MV-4-11 (cell line): ENCODE results near the gene ADH1B.
"Not testable (repeated sequence)": the region's sequence is repeated elsewhere in the genome, so short reads cannot be mapped to it uniquely, and the experiment has no call there.

ENCODE experiments used
- DNase-seq: peaks from one replicate; lab custom pipeline; 2025; lab: John Stamatoyannopoulos, UW

ADH1B gene

DNA sequence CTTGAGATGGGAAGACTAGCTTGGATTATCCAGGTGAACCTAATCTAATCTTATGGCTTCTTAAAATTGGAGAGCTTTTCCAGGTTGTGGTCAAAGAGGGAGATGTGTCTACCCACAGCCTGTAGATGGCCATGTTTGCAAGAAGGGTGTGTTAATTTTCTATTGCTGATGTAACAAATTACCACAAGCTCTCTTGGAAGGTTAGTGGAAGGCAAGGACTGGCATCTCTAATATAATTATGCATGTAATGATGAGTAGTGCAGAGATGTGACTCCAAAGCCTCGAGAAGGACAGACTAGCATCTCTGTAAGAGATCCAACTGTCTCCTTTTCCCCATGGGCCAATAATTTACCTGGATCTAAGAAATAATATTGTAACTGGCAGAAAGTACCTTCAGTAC is 3.2 kb upstream of the ADH1B start:
- DNase-seq, result no peak

DNA sequence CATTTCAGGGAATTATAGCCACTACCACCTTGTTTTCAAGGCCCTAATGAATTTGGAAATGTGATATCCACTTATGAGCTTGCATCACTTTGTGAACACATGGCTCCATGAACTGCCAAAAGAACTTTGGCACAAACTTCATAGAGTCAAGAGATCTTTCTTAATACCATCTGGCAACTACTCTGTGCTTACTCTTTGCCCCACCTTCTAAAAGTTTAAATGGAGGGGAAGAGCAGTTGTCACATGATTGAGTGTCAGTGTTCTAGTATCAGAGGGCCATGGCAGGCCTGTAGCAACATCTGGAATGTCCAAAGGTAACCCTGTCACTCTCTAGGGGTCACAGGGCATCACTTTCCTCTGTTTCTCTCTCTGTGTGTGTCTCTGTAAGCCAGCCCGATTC is 2.6 kb upstream of the ADH1B start:
- DNase-seq, result no peak

DNA sequence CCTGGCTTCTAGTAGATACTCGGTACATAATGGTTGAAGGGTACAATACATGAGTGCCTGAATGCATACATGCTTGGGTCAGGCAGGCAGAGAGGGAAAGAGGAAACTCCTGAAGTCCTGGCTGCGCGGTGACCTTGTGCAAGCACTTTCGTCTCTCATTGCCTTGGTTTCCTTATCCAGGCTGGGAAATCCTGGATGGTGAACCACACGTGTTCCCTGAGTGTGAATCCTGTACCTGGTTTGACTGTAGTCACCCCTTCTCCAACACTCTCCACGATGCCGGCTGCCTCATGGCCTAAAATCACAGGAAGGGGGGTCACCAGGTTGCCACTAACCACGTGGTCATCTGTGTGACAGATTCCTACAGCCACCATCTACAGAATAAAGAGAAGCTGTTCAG is 3.4 kb downstream of the ADH1B start:
- DNase-seq, result not testable (repeated sequence)

DNA sequence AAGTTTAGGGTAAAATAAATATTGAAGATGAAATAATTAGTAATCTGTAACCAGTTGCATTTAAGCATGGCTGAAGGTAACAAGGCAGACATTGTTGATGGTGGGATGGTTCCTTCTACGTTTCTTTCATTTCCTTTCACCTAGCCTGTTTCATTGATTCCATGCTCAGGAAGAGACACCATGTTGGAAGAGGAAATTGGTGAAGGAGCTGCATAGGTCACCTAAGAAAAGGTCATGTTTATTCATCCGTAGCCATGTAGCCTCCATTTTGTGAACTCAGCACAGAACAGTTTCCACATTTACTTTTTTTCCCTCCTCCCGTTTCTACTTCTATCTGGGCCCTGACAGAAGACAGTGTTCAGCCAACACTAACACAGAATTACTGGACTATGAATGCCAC is 3.8 kb downstream of the ADH1B start:
- no peak for DNase-seq

DNA sequence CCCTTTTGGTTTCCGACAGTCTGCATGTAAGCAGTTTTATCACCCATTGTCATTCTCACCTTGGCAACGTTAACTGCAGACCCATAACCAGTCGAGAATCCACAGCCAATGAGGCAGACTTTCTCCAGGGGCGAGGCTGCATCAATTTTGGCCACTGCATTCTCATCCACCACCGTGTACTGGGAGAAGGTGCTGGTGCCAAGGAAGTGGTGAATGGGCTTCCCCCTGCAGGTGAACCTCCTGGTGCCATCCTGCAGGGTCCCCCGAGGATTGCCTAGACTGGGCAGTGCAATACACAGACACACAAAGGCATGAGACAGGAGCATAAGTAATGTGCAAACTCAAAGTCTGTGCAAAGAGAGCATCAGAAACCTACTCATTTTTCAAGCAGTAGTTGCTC is 5.4 kb downstream of the ADH1B start:
- no peak for DNase-seq

DNA sequence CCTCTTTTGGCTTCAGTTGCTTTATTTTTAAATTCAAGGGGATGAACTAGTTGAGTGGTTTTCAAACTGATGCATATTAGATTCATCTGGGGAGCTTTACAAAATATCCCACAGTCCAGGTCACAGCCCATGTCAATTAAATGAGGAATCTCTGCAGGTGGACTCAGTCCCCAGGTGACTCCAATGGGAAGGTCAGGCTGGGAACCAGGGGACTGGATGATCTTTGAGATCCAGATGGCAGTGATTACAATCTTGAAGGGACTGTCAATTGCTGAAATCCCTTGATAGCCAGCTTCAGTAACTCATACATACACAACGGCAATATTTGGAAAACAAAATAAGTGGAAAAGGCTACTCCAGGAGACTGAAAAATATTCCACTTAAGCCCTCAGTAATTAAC is 7.0 kb downstream of the ADH1B start:
- DNase-seq, result no peak

DNA sequence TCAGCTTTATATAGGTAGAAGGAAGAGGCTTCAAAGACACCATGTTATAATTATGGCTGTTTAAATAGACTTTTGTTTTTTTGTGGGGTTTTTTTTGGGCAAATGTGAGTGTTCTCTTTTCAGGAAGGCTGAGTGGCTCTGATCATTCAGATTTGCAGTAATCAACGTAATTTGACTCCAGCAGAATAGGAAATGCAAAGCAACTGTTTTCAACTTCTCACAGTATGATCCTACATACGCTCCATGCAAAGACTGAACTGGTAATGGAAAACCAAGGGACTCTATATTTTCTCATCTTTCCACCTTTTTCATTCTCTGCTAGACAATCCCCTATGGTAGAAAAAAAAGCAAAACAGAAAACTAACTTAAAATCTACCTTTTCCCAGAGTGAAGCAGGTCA is 10.8 kb downstream of the ADH1B start:
- no peak for DNase-seq

DNA sequence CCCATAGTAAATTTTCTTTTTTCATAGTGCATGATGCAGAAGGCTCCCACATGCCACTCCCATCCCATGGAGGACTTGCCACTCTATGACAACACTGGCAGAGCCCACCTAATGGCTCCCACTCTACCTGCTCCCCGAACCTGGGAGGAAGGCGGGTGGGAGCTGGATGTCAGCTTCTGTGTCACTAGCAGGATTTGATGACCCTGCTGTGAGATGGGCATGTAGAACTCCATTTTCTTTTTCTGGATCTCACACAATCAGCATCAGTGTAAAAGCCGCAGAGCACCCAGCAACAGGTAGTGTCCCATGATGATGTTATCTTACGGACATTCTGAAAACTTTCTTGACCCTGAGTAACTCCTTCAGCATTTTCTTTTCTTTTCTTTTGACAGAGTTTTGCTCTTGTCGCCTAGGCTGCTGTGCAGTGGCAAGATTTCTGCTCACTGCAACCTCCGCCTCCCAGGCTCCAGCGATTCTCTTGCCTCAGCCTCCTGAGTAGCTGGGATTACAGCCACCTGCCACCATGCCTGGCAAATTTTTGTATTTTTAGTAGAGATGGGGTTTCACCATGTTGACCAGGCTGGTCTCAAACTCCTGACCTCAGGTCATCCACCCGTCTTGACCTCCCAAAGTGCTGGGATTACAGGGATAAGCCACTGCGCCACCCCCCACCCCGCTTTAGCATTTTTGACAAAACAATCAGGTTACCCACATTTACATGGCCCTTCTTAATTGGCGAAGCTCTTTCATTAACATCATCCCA is 15.4 kb downstream of the ADH1B start:
- DNase-seq, result no peak

DNA sequence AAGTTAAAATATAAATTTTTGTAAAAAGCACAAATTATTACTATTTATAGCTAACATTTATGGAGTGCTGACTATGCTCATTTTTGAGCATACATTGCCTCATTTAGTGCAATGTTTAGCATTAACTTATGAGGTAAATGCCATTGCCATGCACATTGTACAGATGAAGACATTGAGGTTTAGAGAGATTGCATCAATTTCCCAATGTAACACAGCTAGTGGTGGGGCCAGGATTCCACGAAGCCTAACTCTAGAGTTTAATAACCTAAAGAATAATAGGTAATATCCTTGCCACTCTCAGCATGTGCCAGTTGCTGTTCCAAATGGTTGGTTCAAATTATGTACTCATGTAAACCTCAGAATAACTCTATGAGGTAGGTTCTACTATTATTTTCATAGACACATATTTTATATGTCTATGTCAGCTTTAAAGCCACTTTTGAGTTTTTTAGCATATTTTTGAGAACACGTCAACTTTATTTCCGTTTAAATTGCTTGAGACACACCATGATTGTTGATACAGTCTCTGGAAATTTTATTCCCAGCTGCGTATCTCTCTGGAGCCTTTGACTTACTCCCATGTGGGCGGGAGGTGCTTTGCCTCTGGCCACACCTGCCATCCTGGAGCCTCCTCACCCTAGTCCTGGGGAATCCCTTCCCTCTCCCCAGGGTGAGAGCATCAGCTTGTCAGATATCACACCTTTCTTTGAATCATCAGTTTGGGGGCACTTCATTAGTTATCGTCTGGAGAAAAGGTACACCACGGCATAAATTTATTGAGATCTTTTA is 19.6 kb downstream of the ADH1B start:
- no peak for DNase-seq

DNA sequence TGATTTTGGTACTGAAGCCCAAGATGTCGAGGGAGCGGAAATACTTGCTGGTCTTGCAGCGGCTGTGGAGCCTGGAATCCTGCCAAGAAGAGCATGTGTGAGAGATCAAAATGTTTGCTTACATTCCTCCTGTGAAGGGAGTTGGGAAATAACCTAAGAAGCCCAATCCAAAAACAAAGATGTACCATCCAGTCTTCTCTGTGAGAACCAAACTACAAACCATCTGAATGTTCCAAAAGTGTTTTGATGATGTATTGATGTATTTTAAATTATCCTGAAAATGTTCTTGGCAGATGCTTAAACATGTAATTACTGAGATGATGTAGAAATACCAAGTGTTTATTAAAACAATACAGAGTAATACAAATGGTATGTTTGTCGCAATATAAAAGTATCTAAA is 20.3 kb downstream of the ADH1B start:
- DNase-seq, result no peak

DNA sequence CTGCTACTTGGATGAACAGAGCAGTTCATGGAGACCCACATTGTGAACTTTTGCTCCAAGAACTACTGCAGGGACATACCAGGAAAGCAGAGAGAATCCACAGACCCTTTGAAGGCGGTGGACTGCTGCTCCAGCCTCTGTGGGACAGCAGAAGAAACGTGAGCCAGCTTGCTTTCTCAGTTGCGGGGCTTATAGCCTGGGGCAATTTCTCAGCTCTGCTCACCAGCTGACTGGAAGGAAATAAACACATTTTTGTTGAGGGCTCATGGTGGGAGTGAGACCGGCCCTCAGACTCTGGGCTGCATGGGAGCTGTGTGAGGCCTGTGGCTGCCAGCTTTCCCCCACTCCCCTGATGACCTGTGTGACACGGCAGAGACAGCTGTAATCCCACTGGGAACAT is 27.8 kb downstream of the ADH1B start:
- DNase-seq, result no peak

DNA sequence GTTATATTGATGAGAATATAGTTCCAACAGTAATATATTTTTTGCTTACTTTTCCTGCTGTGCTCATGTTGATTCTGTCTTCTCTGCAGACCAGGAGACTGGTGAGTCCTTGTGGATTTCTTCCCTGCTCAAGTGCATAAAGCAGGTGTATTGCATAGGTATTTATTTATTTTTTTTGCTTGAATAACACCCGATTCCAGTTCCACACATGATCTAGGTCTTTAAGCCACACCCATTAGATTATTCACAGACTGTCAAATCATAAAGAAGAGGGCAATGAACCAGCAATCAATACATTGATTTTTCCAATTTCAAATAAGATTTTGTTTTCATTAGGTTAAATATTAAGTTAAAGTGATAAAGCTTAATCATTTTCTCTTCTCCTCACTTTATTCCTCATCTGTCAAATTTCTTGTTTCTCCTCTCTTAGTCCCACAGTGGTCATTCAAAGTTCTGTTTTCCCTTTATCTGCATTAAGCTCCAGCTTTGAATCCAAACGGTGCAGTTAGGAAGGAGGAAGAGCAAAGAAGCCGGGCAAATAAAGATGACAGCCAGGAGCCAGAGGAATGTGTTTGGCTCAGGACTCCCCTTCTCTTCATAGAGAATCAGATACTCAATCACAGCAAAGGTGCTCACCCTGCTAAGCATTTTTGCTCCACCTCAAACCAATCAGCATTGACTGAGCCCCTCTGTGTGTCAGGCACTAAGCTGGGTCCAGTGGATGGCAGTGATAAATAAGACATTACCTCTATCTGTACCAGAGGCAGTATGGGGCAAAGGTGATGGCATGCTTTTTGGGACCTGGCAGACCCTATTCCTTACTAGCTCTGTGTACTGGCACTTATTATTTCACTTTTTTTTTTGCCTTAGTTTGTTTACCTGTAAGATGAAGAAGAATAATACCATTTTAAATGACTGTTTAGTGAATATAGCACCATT is 30.1 kb downstream of the ADH1B start, which contains the start of gene ADH1A:
Gene ADH1A (minus strand): TSS at position 138 of the 939 bp plus-strand sequence. CDS start 71 bp downstream, at position 67.
- no peak for DNase-seq

DNA sequence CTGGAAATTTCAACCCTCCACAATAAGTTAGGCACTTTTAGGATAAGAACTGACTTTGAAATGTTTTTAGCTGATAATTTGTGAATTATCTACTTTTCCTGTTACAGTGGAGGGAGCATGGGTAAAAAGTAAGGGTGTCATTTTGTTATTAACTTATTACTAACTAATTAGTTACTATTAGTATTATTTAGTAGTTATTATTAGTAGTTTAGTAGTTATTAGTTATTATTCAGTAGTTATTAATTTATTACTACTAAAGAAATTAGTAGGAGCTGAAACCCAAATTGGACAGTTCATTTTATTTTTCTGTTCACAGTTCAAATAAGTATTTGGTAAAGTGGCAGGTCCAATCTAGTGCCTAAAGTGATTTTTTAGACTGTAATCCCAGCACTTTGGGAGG is 35.8 kb downstream of the ADH1B start:
- no peak for DNase-seq

DNA sequence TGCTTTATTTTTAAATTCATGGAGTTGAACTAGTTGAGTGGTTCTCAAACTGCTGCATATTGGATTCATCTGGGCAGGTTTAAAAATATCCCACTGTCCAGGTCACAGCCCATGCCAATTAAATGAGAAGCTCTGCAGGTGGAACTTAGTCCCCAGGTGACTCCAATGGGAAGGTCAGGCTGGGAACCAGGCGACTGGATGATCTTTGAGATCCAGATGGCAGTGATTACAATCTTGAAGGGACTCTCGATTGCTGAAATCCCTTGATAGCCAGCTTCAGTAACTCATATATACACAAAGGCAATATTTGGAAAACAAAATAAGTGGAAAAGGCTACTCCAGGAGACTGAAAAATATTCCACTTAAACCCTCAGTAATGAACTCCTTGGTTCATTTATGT is 38.5 kb downstream of the ADH1B start:
- no peak for DNase-seq

DNA sequence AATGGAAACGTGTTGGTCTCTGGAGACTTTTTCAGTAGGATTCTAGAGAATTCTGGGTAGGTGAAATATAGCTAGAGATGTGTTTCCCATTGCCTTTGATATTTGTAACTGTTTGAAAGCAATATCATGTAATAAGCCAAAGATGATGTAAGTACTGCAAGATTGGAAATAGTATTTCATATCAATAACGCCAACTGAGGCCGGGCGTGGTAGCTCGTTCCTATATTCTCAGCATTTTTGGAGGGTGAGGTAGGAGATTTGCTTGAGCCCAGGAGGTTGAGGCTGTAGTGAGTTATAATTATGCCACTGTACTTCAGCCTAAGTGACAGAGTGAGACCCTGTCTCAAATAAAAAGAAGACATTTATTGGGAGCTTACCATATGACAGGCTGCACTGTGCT is 39.9 kb downstream of the ADH1B start:
- DNase-seq, result no peak

DNA sequence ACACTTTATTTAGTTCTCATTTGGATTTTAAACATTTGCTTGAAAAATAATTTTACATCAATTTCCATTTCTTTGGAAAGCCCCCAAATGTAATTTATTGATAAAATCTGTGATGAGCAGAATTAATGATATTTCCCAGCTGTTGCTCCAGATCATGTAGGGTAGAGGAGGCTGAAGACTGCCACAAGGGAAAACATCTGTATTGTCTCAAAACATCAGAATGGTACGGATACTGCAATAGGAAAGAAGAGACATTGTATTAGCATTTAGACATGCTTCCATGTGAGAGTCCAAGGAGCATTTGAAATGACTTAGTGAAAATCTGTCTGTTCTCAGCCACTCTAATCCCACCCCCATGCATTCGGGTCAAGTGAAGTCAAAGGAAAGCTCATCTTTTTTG is 44.8 kb downstream of the ADH1B start:
- no peak for DNase-seq

DNA sequence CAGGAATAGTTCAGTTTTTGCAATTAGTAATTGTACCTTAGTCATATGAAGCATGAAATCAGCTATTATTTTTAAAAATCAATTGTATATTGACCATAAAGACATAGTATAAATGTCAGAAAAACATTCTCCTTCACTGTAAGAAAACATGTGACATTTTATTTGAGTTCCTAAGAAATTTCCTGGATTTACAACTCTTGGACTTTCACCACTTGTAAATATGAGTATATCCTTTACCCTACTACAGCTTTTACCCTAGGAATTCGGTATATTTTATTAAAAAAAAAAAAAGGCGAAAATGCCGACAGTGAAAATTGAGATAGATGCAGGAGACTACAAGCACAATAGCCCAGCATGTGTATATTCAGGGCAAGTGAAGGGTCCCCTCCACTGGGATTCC is 45.3 kb downstream of the ADH1B start:
- DNase-seq, result no peak

DNA sequence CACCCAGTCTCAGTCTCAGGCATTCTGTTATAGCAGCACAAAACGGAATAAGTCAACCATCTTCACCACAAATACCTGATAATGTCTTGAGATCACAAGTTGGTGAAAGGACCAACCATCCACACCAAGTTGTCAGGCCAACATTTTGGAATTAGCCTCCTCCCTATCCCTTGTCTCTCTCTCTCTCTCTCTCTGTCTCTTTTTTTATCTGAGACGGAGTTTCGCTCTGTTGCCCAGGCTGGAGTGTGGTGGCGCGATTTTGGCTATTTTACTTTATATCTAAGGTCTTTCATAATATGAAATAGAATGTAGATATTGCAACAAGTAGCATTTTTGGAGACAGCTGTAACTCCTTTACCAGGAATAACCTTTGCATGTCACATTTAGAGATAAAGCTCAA is 46.2 kb downstream of the ADH1B start:
- no peak for DNase-seq

DNA sequence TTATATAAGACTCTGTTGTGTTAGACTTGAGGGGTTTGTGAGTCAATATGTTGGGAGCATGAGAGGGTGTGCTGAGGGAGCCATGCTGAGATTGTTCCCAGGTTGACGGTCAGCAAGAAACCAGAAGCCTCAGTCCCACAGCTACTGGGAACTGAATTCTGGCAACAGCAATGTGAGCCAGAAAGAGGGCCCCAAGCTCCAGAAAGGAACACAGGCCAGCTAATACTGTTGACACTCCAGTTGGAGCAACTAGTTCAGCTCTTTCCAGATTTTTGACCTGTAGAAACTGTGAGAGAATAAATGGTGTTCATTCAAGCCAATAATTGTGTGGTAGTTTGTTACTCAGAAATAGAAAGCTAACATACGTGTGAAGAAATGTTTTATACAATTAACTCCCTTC is 47.5 kb downstream of the ADH1B start:
- DNase-seq, result no peak

DNA sequence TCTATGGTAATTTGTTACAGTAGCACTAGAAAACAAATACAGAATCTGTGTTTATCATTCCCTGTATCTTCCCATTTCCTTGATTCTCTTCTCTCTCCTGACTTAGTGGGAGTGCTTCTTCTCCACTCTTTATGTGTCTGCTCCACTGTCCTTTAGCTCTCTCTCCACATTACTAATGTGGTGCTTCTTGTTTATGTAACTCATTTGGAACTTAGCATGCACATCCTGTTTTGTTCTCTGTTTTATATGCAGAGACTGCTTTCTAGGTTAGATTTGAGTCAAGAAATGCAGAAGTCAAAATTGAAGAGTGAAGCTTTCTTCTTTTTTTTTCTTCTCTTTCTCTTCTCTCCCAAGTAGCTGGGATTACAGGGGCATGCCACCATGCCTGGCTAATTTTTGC is 56.3 kb downstream of the ADH1B start:
- DNase-seq, result no peak
